ENCODE measurements around the gene PRSS50.
A peak's percentile ranks its signal among the peaks of the same experiment; 100 is the strongest.
"Not testable (repeated sequence)": the region's sequence is repeated elsewhere in the genome, so short reads cannot be mapped to it uniquely, and the experiment has no call there.

Gene PRSS50

DNA sequence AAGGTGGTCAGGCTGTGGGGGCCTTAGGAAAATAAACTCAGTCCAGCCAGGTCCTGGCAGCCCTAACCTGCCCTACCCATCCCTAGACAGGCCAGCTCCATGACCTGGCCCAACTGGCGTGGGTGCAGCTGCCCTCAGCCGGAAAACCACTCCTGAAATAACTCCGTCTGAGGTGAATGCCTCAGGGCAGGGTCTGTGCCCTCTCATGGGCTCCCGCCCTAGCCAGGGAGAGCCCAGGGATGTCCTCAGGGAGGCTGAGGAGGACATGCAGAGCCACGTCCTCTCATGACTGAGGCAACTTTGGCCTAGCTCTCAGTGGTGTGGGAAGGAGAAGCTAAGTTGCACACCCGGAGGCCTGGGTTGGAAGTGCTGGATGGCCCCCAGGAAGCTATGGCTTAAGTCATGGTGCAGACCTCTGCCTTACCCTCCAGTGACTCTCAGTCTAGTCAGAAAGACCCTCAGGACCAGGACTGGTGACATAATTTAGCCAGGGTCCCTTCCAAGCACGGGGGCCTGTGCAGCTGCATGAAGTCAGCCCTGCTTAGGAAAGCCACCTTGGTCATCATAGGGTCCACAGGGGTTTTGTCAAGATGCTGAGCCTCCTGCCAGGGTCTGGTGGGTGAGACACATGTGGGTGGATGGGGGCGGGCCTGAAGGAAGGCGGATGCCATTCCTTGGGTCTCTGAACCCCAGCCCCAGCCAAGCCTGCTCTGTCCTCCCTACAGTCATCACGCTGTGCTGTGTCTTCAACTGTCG is 9.1 kb downstream of the PRSS50 start:
- no peak for DNase-seq (ENCODE audit: low spot score)

- DNase-seq (ENCODE audit: low spot score), result no peak
Measured at GRCh38 chr3:46707601-46708011, 10.1 kb downstream of the PRSS50 start.

DNA sequence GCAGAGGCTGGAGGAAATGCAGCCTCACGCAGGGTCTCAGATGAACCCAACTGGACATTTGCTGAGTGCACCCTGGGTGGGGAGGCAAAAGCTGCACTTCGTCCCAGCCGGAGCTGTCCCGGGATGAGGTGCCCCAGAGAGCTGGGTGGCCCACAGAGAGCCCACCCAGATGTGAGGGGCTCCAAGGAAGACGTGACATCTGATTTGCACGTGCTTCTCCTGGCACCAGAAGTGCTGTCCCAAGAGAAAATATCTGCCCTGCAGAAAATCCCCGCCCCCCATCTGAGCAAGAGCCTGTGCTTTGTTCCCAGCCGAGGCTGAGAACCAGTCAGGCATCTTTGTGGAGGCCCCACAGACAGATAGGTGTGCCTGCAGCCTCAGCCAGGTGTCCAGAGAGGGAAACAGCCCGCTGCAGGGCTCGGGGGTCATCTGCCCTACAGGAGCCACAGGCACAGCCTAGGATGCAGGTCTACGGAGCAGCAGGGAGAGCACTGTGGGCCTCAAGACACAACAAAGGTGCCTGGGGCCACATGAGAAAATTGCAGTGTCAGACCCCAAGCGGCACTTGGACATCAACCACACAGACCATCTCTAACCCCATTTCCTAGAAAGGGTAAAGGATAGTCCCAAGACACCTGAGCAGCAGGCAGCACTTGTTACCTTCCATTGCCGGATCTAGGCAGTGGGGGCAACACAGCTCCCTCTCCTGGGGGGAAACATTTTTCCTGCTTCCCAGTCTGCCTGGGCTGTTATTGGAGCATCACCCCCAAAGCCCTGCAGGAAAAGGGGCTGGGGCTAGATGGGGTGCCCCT is 10.7 kb downstream of the PRSS50 start:
- no peak for DNase-seq (ENCODE audit: low spot score)

GRCh38 chr3:46705751-46706552 is 11.7 kb downstream of the PRSS50 start:
- peak; percentile 72 for DNase-seq (ENCODE audit: low spot score)

- peak; percentile 75 for DNase-seq (ENCODE audit: low spot score)
Measured at GRCh38 chr3:46705022-46705530, 12.6 kb downstream of the PRSS50 start.

DNA sequence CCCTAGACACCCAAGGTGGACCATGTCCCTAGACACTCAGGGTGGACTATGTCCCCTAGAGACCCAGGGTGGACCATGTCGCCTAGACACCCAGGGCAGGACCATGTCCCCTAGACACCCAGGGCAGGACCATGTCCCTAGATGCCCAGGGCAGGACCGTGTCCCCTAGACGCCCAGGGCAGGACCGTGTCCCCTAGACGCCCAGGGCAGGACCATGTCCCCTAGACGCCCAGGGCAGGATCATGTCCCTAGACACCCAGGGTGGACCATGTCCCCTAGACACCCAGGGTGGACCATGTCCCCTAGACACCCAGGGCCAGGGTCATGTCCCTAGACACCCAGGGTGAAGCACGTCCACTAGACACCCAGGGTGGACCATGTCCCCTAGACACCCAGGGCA is 13.3 kb downstream of the PRSS50 start:
- DNase-seq (ENCODE audit: low spot score), result not testable (repeated sequence)

DNA sequence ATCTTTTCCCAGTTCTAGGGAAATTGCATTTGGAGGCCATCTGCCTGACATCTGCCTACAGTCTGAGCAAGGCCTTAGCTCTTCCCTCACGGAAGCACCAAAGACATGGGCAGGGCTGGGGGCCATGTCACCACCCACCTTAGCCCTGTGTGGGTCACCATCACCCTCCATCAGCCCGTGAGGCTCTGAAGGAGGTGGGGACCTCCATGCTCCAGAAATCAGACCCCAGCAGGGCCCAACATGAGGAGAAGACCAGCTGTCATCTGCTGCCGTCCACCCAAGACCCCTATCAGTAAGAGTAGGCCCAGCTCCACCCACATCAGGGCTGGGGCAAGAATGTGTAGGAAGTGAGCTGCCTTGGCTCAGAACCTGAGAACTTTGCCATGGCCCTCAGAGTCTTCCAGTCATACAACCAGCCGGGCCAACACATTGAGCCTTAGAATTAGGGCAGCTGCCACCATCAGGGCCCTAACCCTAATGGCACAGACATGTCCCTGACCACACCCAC is 14.6 kb downstream of the PRSS50 start:
- no peak for DNase-seq (ENCODE audit: low spot score)

- no peak for DNase-seq (ENCODE audit: low spot score)
Measured at GRCh38 chr3:46702246-46703012, 15.2 kb downstream of the PRSS50 start.

GRCh38 chr3:46701181-46701939 is 16.3 kb downstream of the PRSS50 start, which contains the start of gene TMIE:
Gene TMIE (plus strand): TSS chr3:46701392. CDS start chr3:46701488, 96 bp downstream.
- no peak for DNase-seq (ENCODE audit: low spot score)

DNA sequence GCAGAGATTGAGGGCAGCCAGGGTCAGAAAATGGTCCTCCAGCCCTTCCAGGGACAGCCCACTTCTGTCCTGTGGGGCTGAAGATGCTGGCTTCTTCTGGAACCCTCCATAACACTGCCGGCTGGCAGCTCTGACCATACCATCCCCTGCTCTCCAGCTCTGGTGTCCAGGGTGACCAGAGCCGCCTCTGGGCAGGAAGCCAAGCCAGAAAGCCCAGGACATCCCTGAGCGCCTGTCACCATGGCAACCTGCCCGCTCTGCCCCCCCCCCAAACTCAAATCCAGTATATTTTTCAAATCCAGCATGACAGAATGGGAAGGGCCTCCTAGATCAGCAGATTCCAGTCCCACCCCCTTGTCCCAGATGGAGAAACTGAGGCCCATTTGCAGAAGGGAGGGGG is 16.9 kb downstream of the PRSS50 start:
- no peak for DNase-seq (ENCODE audit: low spot score)

- no peak for DNase-seq (ENCODE audit: low spot score)
Measured at GRCh38 chr3:46699676-46700523, 17.8 kb downstream of the PRSS50 start.

DNA sequence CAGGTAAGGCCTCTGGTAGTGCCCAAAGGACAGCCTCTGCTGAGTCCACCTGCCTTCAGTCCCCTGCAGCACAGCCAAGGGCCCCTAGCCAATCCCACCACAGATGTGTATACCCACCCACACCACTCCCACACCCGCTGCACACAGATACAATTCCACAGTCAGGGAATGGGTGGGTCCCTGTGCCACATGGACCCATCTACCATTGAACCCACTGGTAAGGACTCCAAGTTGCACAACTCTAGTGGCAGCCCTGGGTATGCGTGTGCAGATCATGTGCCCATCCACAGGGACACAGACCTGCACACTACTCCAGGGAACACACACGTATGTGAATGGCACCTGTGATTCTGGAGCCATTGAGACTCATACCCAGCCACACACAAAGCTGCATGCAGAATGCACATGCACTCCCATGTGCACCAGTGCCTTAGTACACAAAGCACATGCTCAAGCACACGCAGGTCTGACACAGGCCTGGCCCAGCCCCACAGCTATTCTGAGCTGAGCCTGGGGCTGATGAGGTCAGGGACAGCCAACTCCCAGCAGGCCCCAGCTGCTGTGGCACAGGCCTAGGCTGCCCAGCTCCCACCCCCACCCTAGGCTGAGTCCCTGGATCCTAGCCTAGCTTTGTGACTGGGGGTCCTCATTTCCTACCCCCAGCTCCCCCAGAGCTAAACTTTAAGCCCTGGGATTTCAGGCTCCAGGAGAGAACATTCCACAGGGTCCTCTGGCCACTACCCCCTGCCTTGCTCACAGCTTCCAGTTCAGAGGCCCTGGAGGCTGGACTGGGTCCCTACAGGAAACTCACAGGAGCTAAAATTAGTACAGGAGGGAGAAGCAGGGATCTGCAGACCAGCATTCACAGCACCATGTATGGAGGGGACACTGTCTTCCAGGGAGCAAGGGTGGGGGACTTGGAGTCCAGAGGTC is 21.4 kb downstream of the PRSS50 start:
- no peak for DNase-seq (ENCODE audit: low spot score)

GRCh38 chr3:46695177-46695961 is 22.3 kb downstream of the PRSS50 start:
- DNase-seq (ENCODE audit: low spot score), result no peak

DNA sequence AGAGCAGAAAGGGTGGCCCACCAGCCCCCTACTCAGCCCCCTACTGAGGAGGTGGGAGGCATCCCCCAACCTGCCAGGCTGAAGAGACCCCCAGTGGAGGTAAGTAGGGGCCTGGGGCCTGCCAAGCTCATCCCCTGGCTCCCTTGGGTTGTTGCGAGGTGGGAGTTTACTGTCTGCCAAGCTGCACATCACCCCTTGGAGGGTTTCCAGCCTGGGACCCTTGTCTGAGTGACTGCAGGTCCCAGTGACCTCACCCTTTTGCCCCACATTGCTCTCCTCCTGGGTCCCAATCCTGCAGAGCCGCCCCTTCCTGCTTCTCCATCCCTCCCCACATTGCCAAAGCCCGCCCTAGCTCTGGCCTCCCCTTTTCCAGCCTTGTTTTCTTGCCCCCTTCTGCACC is 23.1 kb downstream of the PRSS50 start:
- DNase-seq (ENCODE audit: low spot score), result no peak

GRCh38 chr3:46693892-46694226 is 23.8 kb downstream of the PRSS50 start:
- DNase-seq (ENCODE audit: low spot score), result peak; percentile 54

- peak; percentile 69 for DNase-seq (ENCODE audit: low spot score)
Measured at GRCh38 chr3:46693038-46693891, 24.4 kb downstream of the PRSS50 start, which contains the start of gene ALS2CL. Gene ALS2CL (minus strand): TSS chr3:46693679. CDS start chr3:46689440, 4,239 bp downstream.
